ENCODE measurements around the gene FABP3.

GRCh38 chr1:31324093-31324492 lies 48.8 kb downstream of the FABP3 start:
- TF ChIP-seq, protein P1, sequence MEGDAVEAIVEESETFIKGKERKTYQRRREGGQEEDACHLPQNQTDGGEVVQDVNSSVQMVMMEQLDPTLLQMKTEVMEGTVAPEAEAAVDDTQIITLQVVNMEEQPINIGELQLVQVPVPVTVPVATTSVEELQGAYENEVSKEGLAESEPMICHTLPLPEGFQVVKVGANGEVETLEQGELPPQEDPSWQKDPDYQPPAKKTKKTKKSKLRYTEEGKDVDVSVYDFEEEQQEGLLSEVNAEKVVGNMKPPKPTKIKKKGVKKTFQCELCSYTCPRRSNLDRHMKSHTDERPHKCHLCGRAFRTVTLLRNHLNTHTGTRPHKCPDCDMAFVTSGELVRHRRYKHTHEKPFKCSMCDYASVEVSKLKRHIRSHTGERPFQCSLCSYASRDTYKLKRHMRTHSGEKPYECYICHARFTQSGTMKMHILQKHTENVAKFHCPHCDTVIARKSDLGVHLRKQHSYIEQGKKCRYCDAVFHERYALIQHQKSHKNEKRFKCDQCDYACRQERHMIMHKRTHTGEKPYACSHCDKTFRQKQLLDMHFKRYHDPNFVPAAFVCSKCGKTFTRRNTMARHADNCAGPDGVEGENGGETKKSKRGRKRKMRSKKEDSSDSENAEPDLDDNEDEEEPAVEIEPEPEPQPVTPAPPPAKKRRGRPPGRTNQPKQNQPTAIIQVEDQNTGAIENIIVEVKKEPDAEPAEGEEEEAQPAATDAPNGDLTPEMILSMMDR (IDR thresholded peaks at IDR 0.05; ENCODE audit: low read length): no peak
- TF ChIP-seq EZH2 (optimal IDR thresholded peaks at IDR 0.05; ENCODE audit: low read depth, low read length): no peak
- no peak for TF ChIP-seq EZH2phosphoT487 (IDR thresholded peaks at IDR 0.05; ENCODE audit: low read length)

Measured in MM.1S (cell line).